HL-60 (cell line): Measurements from ENCODE around the gene FBLN5.

ENCODE experiments used
- CTCF ChIP-seq: IDR thresholded peaks from one replicate; pipeline ENCODE4 v1.5.1; 2011; ENCODE audit warnings: low read length, control low read depth, inconsistent platforms; ENCODE audit not compliant: insufficient read depth
- GABPA ChIP-seq: IDR thresholded peaks from 2 replicates; pipeline ENCODE4 v1.6.1; 2012; ENCODE audit warnings: low read depth
- POLR2AphosphoS5 ChIP-seq: IDR thresholded peaks from 2 replicates; pipeline ENCODE4 v1.6.1; 2012; ENCODE audit warnings: low read depth
- REST ChIP-seq: IDR thresholded peaks from 2 replicates; pipeline ENCODE4 v1.6.1; 2012; ENCODE audit warnings: low read depth; ENCODE audit not compliant: insufficient replicate concordance
- SPI1 ChIP-seq: IDR thresholded peaks from 2 replicates; pipeline ENCODE4 v1.6.1; 2012; ENCODE audit warnings: low read depth, mild to moderate bottlenecking, borderline replicate concordance

GRCh38 chr14:91901449-91902226 is 45.9 kb downstream of the FBLN5 start:
- TF ChIP-seq CTCF = no peak
- no peak for TF ChIP-seq POLR2AphosphoS5
- no peak for TF ChIP-seq REST
- TF ChIP-seq SPI1 = no peak
- TF ChIP-seq GABPA = no peak
